Endodermal cell (in vitro differentiated cells): ENCODE measurements around the gene SNAP23. TPM values are rescaled to one million over a fixed set of nuclear protein-coding genes. Genes with fewer than 3 reads are reported as not detected.
"Not testable (repeated sequence)": the region's sequence is repeated elsewhere in the genome, so short reads cannot be mapped to it uniquely, and the experiment has no call there.

Source experiments
- DNase-seq: peaks from one replicate; pipeline ENCODE4 v3.0.0-alpha.2; 2017
- H3K27ac ChIP-seq: 2 replicates; pipeline ENCODE4 v1.5.1; 2013; ENCODE audit warnings: mild to moderate bottlenecking, low read depth, low read length, moderate library complexity
- H3K27me3 ChIP-seq: 2 replicates; pipeline ENCODE4 v1.6.1; 2013; ENCODE audit warnings: mild to moderate bottlenecking, low read length, moderate library complexity; ENCODE audit not compliant: insufficient read depth, control insufficient read depth, poor library complexity, severe bottlenecking
- H3K36me3 ChIP-seq: 2 replicates; pipeline ENCODE4 v1.7.0; 2013; ENCODE audit warnings: mild to moderate bottlenecking, low read length, moderate library complexity; ENCODE audit not compliant: control insufficient read depth, insufficient read depth
- H3K4me1 ChIP-seq: one replicate; pipeline ENCODE4 v1.7.0; 2013; ENCODE audit warnings: low read length; ENCODE audit not compliant: control insufficient read depth, insufficient read depth
- H3K4me3 ChIP-seq: 2 replicates; pipeline ENCODE4 v1.5.1; 2013; ENCODE audit warnings: mild to moderate bottlenecking, low read length, moderate library complexity
- H3K9ac ChIP-seq: 2 replicates; pipeline ENCODE4 v1.6.1; 2013; ENCODE audit warnings: mild to moderate bottlenecking, low read length, moderate library complexity; ENCODE audit not compliant: poor library complexity, severe bottlenecking; ENCODE audit errors: extremely low read depth
- H3K9me3 ChIP-seq: 2 replicates; pipeline ENCODE4 v1.6.1; 2013; ENCODE audit warnings: mild to moderate bottlenecking, low read length, moderate library complexity; ENCODE audit not compliant: control insufficient read depth
- H3K27ac Mint-ChIP-seq: 2 replicates; pipeline ENCODE4 v1.8.0; 2020; ENCODE audit warnings: mixed read lengths
- H3K27me3 Mint-ChIP-seq: 2 replicates; pipeline ENCODE4 v1.8.0; 2021; ENCODE audit warnings: mild to moderate bottlenecking, mixed read lengths; ENCODE audit not compliant: insufficient read depth
- H3K36me3 Mint-ChIP-seq: 2 replicates; pipeline ENCODE4 v1.8.0; 2020; ENCODE audit warnings: low read depth, mixed read lengths
- H3K4me1 Mint-ChIP-seq: 2 replicates; pipeline ENCODE4 v1.8.0; 2020; ENCODE audit warnings: mixed read lengths
- H3K4me3 Mint-ChIP-seq: 2 replicates; pipeline ENCODE4 v1.8.0; 2020; ENCODE audit warnings: mild to moderate bottlenecking, moderate library complexity, mixed read lengths
- H3K9me3 Mint-ChIP-seq: 2 replicates; pipeline ENCODE4 v1.8.0; 2020; ENCODE audit warnings: mild to moderate bottlenecking, mixed read lengths
- CTCF ChIP-seq: fragments of 200-600 bp; sonication (generic); conservative IDR thresholded peaks from 2 replicates; pipeline ENCODE4 v1.5.0; 2021; ENCODE audit warnings: antibody characterized with exemption, mild to moderate bottlenecking
- WGBS, 2 experiments: methylation state at CpG; one replicate each; pipeline versions ENCODE4 v1.1.5 to v1.1.7; 2013; ENCODE audit warnings: missing lambda C conversion rate in 2 of 2, mixed read lengths in 1 of 2; ENCODE audit not compliant: insufficient coverage in 1 of 2, insufficient read length in 1 of 2; 5-methylcytosine and 5-hydroxymethylcytosine counted together
- total RNA-seq, 2 donors: library from RNA; stranded (reverse); fragmentation: NEBNext Ultra II Directional in 1 of 2; extraction: Animal tissue kit (Norgen Biotek cat#: 25700) in 1 of 2; gene quantifications; 2 replicates in 1 of 2; 3 replicates in 1 of 2; pipeline ENCODE4 v1.2.1, GENCODE V29; 2021

SNAP23 gene
- total RNA-seq, 2 donors from 2014 or later, result 62.0 to 68.8 TPM

GRCh38 chr15:42549741-42550392 is 54.4 kb downstream of the SNAP23 start:
- H3K27me3 Mint-ChIP-seq, result no peaks in the 10 kb centered on the region
- H3K4me3 ChIP-seq, result peak overlapping the region; percentile 100
- no peak overlapping the region for H3K27ac ChIP-seq
- no peaks in the 10 kb centered on the region for H3K9me3 ChIP-seq
- no peaks in the 10 kb centered on the region for H3K4me1 ChIP-seq
- H3K9ac ChIP-seq, result no peak overlapping the region
- H3K27ac Mint-ChIP-seq, result no peak overlapping the region
- H3K27me3 ChIP-seq, result no peaks in the 10 kb centered on the region
- peaks cover 8% of the 10 kb centered on the region for H3K36me3 ChIP-seq
- peaks cover 4% of the 10 kb centered on the region for H3K36me3 Mint-ChIP-seq
- peak overlapping the region; percentile 97 for H3K4me3 Mint-ChIP-seq
- TF ChIP-seq CTCF, result no peak
- H3K4me1 Mint-ChIP-seq, result peaks cover 14% of the 10 kb centered on the region
- no peaks in the 10 kb centered on the region for H3K9me3 Mint-ChIP-seq
- no peak for DNase-seq
- WGBS, 2 experiments, result 80 to 84% methylated on average over 7 to 10 of the region's 12 CpGs

- Mint-ChIP-seq H3K4me3 (no peak overlapping the region), H3K27me3 (no peaks in the 10 kb centered on the region), H3K27ac (no peak overlapping the region), H3K36me3 (peaks cover 13% of the 10 kb centered on the region), H3K9me3 (no peaks in the 10 kb centered on the region), H3K4me1 (peaks cover 6% of the 10 kb centered on the region)
- no peak for TF ChIP-seq CTCF
- Histone ChIP-seq H3K4me3 (no peak overlapping the region), H3K27ac (no peak overlapping the region), H3K9me3 (no peaks in the 10 kb centered on the region), H3K4me1 (no peaks in the 10 kb centered on the region), H3K9ac (no peak overlapping the region), H3K27me3 (no peaks in the 10 kb centered on the region), H3K36me3 (peaks cover 7% of the 10 kb centered on the region)
- DNase-seq, result no peak
- 100% methylated on average over 1 of the region's 1 CpG; no CpG with 5 or more reads in 1 of the 2 experiments for WGBS, 2 experiments
Observed at GRCh38 chr15:42553554-42553953, 58.1 kb downstream of the SNAP23 start.

GRCh38 chr15:42556550-42557207 is 61.2 kb downstream of the SNAP23 start:
- not testable (repeated sequence) for H3K9me3 ChIP-seq, DNase-seq, H3K4me3 ChIP-seq, H3K27me3 ChIP-seq, H3K27me3 Mint-ChIP-seq, H3K4me3 Mint-ChIP-seq, H3K27ac ChIP-seq, H3K4me1 ChIP-seq, H3K9me3 Mint-ChIP-seq, H3K4me1 Mint-ChIP-seq, H3K27ac Mint-ChIP-seq, H3K9ac ChIP-seq
- H3K36me3 Mint-ChIP-seq, result peaks cover 32% of the 10 kb centered on the region
- H3K36me3 ChIP-seq, result peaks cover 39% of the 10 kb centered on the region
- WGBS, 2 experiments, result 83 to 95% methylated on average over 5 to 10 of the region's 12 CpGs
